ENCODE data around the gene WNT6. TPM values are rescaled to one million over a fixed set of nuclear protein-coding genes. Genes with fewer than 3 reads are reported as not detected.

The WNT6 gene
- total RNA-seq, result 10 to 100 TPM in 1 of 2 donors, 1 to 10 TPM in 1; 8.0 to 56.5 TPM

- WGBS, result 4% methylated on average over 31 of the region's 64 CpGs
- TF ChIP-seq CTCF (IDR thresholded peaks at IDR 0.05) (no peak), POLR2A (IDR thresholded peaks at IDR 0.05) (no peak), POLR2AphosphoS5 (IDR thresholded peaks at IDR 0.05) (no peak)
- no peak for DNase-seq (ENCODE audit: low spot score)
- Histone ChIP-seq H3K36me3 (no peaks in the 10 kb centered on the region), H3K9me3 (no peaks in the 10 kb centered on the region), H3K4me3 (peak within 1 kb of the TSS; percentile 24 to 41), H3K4me1 (replicated peaks) (no peaks in the 10 kb centered on the region), H3K27ac (no peak within 1 kb of the TSS), H3K27me3 (replicated peaks; ENCODE audit: insufficient read depth) (no peaks in the 10 kb centered on the region)
- intact Hi-C loops (cut with DNase I), result no loop called here
These were observed at the start of gene WNT6 for GRCh38 chr2:218859556-218859987. Gene WNT6 (plus strand): TSS chr2:218859805. CDS start chr2:218860038, 233 bp downstream.

DNA sequence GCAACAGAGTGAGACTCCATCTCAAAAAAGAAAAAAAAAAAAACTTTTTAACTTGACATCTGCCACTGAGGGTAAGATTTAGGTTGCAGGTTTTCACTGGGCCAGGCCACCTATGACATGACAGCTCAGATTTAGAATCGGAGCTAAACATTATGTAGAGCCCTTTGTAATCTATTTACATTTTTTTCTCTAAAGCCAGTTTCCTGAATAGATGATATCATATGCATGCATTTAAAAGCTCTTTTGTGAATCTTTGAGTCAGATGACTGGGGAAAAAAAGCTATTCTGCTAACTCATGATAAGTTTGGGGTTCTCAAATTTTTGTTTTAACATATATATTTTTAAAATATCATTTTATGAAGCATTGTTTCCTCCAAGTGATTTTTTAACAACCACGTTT lies 49.3 kb upstream of the WNT6 start:
- WGBS, result 68% methylated on average over 2 of the region's 2 CpGs
- Histone ChIP-seq H3K4me1 (replicated peaks) (no peaks in the 10 kb centered on the region), H3K27me3 (replicated peaks; ENCODE audit: insufficient read depth) (no peaks in the 10 kb centered on the region), H3K4me3 (no peak overlapping the region), H3K27ac (no peak overlapping the region), H3K9me3 (no peaks in the 10 kb centered on the region), H3K36me3 (peaks cover 5 to 12% of the 10 kb centered on the region in 2 donors)
- TF ChIP-seq CTCF (IDR thresholded peaks at IDR 0.05), result no peak
- intact Hi-C loops (cut with DNase I), result no loop called here
- DNase-seq (ENCODE audit: low spot score), result no peak

DNA sequence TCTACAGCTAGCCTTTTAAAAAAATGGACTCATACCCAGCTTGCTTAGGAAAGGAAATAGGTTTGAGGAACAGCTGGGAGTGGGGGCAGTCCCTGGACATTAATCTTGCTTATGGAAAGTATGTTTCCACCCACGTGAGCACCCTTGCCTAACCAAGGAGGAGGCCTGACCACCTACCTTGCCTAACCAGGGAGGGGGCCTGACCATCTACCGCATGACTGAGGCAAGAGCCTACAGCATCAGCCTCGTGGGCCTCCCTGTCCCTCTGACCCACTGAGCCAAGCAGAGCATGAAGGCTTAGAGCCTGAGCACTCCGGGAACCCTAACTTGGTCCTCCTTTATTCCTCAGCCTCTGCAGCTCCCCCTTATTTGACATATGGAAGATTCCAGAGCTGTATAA lies 48.2 kb upstream of the WNT6 start:
- H3K27me3 ChIP-seq (replicated peaks; ENCODE audit: insufficient read depth), result no peaks in the 10 kb centered on the region
- intact Hi-C loops (cut with DNase I), result no loop called here
- no peak for DNase-seq (ENCODE audit: low spot score)
- WGBS, result 85% methylated on average over 4 of the region's 4 CpGs
- H3K27ac ChIP-seq, result no peak overlapping the region
- no peaks in the 10 kb centered on the region for H3K9me3 ChIP-seq
- H3K36me3 ChIP-seq, result peaks cover 5 to 12% of the 10 kb centered on the region in 2 donors
- H3K4me1 ChIP-seq (replicated peaks), result no peaks in the 10 kb centered on the region
- H3K4me3 ChIP-seq, result no peak overlapping the region
- no peak for TF ChIP-seq CTCF (IDR thresholded peaks at IDR 0.05)
- TF ChIP-seq POLR2A (IDR thresholded peaks at IDR 0.05), result no peak
- no peak for TF ChIP-seq POLR2AphosphoS5 (IDR thresholded peaks at IDR 0.05)

DNA sequence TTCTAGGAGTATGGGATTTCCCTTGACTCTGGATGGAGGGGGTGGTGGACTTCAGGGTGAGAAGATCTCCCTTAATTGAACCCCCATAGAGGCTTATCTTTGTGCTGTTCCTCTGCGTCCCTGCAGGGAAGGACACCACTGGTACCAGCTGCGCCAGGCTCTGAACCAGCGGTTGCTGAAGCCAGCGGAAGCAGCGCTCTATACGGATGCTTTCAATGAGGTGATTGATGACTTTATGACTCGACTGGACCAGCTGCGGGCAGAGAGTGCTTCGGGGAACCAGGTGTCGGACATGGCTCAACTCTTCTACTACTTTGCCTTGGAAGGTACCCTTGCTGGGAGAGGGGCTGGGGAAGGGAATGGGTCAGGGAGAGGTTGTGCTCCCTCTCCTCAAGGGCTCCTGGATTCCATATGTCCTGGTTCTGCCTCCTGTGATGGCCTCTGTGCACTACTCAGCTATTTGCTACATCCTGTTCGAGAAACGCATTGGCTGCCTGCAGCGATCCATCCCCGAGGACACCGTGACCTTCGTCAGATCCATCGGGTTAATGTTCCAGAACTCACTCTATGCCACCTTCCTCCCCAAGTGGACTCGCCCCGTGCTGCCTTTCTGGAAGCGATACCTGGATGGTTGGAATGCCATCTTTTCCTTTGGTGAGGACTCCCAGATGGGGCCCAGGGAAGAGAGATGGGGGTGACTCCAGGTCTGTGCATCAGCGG lies 47.3 kb upstream of the WNT6 start:
- H3K27me3 ChIP-seq (replicated peaks; ENCODE audit: insufficient read depth), result no peaks in the 10 kb centered on the region
- H3K36me3 ChIP-seq, result peaks cover 5 to 12% of the 10 kb centered on the region in 2 donors
- no peak overlapping the region for H3K4me3 ChIP-seq
- TF ChIP-seq POLR2A (IDR thresholded peaks at IDR 0.05), result no peak
- no peak for TF ChIP-seq POLR2AphosphoS5 (IDR thresholded peaks at IDR 0.05)
- intact Hi-C loops (cut with DNase I), result no loop called here
- no peaks in the 10 kb centered on the region for H3K4me1 ChIP-seq (replicated peaks)
- WGBS, result 98% methylated on average over 21 of the region's 21 CpGs
- no peak overlapping the region for H3K27ac ChIP-seq
- DNase-seq (ENCODE audit: low spot score), result no peak
- H3K9me3 ChIP-seq, result no peaks in the 10 kb centered on the region

DNA sequence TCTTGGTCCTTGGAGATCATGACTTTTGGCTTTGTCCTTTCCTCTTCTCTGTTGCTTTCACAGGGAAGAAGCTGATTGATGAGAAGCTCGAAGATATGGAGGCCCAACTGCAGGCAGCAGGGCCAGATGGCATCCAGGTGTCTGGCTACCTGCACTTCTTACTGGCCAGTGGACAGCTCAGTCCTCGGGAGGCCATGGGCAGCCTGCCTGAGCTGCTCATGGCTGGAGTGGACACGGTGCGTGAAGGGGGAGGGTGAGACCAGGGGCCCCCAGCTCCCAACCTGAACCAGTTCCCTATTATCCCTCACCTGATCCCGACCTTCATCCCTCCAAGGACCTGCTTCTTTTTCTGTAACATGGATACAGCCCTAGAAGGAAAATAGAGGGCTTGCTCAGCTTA lies 46.7 kb upstream of the WNT6 start:
- H3K9me3 ChIP-seq, result no peaks in the 10 kb centered on the region
- no peaks in the 10 kb centered on the region for H3K4me1 ChIP-seq (replicated peaks)
- H3K4me3 ChIP-seq, result no peak overlapping the region
- TF ChIP-seq CTCF (IDR thresholded peaks at IDR 0.05) (no peak), POLR2A (IDR thresholded peaks at IDR 0.05) (no peak), POLR2AphosphoS5 (IDR thresholded peaks at IDR 0.05) (no peak)
- intact Hi-C loops (cut with DNase I), result no loop called here
- no peak for DNase-seq (ENCODE audit: low spot score)
- H3K27me3 ChIP-seq (replicated peaks; ENCODE audit: insufficient read depth), result no peaks in the 10 kb centered on the region
- no peak overlapping the region for H3K27ac ChIP-seq
- 90% methylated on average over 5 of the region's 5 CpGs for WGBS
- peaks cover 5 to 12% of the 10 kb centered on the region in 2 donors for H3K36me3 ChIP-seq

Measured in prostate gland (tissue), 2 donors.